GM08714 (cell line): ENCODE measurements around the gene LRRC10B.

ENCODE experiments used
- H3K4me3 ChIP-seq: fragments of 200-500 bp; sonication (Bioruptor generic); 2 replicates; pipeline ENCODE4 v1.5.1; 2014; ENCODE audit warnings: mild to moderate bottlenecking, low read length, inconsistent platforms
- ZNF274 ChIP-seq: IDR thresholded peaks from 2 replicates; pipeline ENCODE4 v1.6.1; 2012; ENCODE audit warnings: mild to moderate bottlenecking, low read depth, low read length

The LRRC10B gene

DNA sequence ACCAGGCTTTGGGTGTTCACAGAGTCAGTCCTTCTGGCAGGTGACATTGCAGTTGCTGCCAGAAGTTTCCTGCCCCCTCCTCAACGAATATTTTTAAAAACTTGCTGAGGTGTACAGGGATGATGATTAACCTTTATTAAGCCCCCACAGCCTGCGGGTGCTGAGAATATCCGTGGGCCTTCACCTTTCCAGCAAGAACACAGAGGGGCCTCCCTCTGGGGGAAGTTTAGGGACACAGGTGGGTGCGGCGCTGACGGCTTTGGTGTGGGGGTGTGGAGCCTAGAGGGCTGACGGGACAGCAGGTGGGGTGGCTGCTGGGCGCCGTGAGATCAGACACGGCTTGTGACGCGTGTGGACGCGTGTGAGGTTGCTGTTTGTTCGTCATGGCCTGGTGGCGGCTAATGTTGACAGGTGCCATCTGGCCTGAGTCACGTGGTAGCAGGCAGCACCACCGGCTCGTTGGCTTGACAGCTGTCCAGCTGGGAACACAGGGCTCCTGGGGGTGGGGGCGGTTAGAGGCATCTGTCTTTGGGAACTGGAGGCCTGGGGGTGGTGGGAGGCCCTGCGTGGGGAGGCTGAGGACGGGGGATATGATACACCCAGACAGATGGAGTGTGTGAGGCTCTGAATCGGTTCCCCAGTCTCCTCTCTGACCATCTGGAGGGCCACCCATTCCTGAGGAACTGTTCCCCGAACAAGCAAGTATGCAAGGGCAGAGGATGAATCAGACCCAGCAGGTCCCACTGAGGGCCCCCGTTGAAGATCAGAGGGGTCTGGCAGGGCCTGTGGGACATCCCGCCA, 12.5 kb upstream of the LRRC10B start:
- H3K4me3 ChIP-seq: no peak overlapping the region
- no peak for TF ChIP-seq ZNF274

DNA sequence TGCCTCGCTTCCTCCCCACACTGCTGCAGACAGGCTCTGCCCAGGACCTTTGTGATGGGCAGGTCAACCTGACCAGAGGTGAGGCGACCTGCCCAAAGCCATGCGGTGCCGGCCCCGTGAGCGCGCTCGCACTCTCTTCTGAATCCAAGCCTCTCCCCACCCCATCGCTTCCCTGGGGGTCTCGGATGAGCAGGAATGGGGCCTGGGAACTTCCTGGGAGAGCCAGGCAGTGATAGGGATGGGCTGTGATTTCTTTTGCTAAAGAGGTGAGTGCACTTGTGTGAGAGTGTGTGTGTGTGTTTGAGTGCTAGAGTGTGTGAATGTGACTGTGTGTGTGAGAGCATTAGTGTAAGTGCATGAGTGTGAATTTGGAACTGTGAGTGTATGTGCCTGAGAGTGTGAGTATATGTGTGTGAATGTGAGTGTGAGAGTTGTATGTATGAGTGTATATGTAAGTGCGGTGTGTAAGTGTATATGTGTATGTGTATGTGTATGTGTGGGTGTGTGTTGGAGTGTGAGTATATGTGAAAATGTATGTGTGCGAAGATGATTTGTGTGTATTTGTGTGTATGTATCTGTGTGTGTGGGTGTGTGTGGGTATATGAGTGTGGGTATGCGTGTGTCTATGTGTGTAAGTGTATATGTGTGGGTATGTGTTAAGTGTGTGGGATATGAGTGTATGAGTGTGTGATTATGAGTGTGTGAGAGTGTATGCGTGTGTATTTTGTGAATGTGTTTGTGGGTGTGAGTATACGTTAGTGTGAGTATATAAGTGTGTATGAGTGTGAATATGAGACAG, 11.7 kb upstream of the LRRC10B start:
- TF ChIP-seq ZNF274: no peak
- no peak overlapping the region for H3K4me3 ChIP-seq

DNA sequence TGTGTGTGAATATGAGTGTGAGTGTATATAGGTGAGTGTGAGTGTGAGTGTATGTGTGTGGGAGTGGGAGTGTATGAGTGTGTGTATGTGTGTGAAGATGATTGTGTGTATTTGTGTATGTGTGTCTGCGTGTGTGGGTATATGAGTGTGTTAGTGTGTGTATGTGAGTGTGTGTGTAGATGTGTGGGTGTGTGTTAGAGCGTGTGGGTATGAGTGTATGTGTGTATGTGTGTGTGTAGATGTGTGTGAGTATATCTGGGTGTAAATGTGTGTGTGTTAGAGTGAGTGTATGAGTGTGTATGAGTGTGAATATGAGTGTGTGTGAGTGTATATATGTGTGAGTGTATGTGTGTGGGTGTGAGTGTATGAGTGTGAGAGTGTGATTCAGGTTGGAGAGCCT, 11.1 kb upstream of the LRRC10B start:
- H3K4me3 ChIP-seq: no peak overlapping the region
- no peak for TF ChIP-seq ZNF274

DNA sequence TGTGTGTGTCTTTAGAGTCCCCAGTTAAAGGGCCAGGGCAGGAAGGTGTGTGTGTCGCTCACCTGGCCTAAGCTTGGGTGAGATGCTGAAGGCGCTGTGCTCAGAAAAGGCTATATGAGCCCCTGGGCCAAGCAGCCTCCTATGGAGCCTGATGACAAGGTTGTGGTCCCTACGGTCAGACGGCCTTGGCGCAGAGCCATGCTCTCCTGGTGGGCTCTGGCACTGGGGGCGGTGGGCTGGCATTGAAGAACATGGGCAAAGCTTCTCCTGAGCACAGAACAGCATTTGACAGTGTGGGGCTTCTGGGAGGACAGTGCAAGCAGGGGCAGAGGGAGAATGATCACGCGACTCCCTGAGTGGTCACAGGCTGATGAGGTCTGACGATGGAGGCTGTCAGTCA, 10.7 kb upstream of the LRRC10B start:
- TF ChIP-seq ZNF274: no peak

DNA sequence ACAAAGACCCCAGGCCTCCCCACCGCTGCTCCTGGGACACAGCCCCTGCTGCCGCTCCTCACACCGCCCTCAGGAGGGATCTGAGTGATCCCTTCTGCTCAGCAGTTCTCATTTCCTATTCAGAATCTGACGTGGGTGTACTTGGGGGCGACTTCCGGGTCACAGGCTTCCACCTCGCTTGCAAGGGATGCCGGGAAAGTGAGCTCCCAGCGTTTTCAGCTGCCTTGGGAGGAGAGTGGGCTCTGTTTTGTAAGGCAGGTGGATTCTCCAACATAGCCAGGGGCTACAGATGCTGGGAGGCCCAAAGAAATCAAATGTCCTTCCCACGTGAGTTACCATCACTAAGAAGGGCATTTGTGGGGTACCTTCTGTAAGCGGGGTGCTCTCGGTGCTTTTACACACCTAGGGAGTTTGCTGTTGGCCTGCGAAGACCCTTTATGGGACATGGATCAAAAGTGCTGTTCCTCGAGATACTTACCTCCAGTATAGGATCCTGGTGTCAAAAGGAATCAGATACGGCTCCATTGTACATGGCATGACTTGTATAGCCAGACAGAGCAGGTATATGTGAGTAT, 9.7 kb upstream of the LRRC10B start:
- H3K4me3 ChIP-seq: no peak overlapping the region
- no peak for TF ChIP-seq ZNF274

More for the DNA sequence above, 10.7 kb upstream of the LRRC10B start:
- H3K4me3 ChIP-seq: no peak overlapping the region

DNA sequence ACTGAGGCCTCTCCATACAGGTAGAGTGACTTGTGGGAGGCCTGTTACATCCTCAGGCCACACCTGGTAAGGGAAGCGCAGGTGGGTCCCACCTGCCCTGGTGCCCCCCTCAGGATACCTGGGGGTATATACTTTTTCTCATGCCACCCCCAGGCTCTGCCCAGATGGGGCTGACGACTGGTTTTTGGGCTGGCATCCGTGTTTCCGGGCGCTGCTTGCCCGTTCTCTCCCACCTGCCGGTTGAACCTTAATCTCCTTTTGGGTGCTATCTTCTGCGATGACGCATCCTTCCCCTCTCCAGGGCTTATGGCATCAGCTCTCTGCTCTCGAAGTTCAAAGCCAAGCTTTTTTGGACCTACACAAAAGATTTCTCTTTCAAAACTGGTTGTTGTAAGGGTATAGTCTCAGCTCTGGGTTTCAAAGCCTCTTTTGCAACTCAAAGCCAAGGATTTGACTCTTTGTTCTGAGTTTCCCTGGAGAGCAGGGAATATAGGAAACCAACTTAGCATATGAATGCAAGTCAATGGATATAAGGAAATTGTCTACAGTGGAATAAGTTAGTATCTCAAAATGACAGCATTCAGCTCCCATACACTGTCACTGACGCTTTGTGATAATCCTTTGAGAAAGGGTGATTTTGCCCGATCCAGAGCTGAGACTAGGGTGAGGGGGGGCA, 8.6 kb upstream of the LRRC10B start:
- H3K4me3 ChIP-seq: no peak overlapping the region
- no peak for TF ChIP-seq ZNF274

DNA sequence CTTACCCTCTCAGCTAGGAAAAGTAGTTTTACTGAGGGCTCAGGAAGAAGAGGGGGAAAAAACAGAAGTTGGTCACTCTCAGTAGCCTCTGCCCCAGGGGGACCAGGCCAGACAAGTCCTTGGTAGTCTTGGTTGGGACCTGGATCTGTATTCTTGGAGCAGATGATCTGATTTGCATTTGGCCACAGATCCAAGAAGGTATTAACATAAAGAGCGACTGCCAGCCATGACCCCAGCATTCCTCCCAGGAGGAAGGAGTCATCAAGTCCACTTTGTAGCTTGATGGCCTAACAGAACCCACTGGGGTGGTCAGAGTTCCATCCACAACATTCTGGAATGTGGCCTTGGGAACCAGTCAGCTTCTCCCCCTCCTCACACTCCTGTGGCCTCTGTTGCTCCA, 6.0 kb upstream of the LRRC10B start:
- TF ChIP-seq ZNF274: no peak
- H3K4me3 ChIP-seq: no peak overlapping the region

DNA sequence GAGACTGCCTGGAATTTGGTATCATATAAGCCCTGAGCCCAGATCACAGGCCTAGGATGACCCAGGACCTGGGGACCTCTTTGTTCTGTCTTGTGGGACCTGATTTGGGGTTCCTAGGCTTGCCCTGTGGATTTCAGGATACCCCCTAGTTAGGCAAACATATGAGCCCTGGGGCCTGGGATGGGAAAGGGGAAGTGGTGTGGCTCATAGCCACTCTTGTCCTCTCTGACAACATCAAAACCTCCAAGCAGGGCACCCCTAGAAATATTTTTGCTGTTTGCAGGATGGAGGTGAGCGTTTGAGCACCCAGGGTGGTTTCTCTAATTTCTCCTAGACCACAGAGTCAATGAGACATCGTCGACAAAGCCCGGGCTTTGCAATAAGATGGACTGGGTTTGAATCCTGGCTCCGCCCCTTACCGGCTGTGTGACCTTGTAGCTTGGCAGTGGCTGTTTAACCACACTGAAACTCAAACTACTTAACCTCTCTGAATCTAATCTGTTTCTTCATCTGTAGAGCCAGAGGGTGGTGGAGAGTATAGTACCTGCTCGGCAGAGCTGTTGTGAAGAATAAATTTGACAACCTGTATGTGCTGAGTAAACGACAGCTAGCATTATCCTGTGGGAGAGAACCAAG, 5.3 kb upstream of the LRRC10B start:
- no peak overlapping the region for H3K4me3 ChIP-seq
- TF ChIP-seq ZNF274: no peak

DNA sequence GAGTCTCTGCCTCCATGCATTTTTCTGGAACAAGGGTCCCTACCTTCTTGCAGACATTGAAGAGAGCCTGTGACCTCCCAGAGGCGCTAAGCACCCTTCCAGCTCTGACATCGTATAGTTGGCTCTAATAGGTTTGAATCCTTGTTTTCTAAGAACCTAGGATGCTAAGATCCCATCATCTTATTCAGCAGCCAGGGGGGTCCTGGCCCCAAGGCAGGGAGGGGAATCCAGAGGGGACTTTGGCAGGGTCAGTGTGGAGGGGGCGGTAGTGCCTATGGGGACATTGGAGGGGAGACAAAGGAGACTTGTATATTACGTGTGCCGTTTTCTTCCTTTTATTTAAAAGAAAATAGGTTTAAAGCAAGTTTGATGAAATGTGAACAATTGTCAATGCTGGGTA, 3.4 kb upstream of the LRRC10B start:
- H3K4me3 ChIP-seq: no peak overlapping the region

DNA sequence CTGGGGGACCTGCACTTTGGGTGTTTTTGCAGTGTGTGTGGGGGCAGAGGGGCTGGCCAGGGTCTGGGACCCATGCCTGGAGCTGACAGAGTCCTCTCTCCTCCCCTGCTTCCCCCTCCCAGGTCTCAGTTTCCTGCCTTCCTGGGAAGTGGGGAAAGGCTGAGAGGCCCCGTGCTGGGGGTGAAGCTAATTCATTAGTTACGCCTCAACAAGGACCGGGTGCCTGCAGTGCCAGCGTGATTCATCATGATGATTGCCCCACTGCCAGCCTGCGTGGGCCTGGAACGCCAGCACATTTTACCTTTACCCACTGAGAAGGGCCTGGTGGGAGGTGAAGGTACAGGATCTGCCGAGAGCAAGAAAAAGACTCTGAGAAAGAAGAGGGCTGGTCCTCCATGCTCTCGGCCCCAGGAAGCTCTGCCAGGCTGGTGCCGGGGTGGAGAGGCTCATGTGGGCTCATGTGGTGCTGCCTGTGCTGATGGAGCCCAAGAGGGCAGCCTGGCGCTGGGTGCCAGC, 2.9 kb upstream of the LRRC10B start:
- no peak overlapping the region for H3K4me3 ChIP-seq
- TF ChIP-seq ZNF274: no peak

More for the DNA sequence above, 3.4 kb upstream of the LRRC10B start:
- TF ChIP-seq ZNF274: no peak

DNA sequence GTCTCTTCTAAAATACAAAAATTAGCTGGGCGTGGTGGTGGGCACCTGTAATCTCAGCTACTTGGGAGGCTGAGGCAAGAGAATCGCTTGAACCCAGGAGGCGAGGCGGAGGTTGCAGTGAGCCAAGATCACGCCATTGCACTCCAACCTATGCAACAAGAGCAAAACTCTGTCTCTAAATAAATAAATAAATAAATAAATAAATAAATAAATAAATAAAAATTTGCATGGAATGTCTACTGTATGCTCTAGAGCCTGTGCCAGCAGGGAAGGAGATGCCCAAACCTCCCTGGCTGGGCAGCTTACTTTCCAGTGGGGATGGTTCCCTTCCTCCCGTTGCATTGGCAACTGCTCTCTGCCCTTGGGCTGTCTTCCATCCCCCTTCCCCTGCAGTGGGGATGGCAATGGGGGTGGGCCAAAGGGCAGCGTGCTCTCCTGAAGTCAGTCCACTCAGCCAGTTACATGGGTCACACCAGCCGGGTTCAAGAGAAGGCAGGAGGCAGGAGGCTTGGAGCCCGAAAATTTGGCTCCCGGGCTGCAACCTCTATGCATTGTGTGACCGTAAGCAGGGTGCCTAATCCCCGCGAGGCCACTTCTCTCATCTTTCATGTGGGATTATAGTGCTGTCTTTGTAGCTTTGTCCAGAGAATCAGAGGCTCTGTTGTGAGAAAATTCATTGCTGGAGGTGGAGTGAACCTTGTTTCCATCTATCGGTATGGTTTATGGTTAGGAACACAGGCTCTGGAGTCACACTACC, 1.4 kb upstream of the LRRC10B start:
- H3K4me3 ChIP-seq: no peak overlapping the region
- TF ChIP-seq ZNF274: no peak

DNA sequence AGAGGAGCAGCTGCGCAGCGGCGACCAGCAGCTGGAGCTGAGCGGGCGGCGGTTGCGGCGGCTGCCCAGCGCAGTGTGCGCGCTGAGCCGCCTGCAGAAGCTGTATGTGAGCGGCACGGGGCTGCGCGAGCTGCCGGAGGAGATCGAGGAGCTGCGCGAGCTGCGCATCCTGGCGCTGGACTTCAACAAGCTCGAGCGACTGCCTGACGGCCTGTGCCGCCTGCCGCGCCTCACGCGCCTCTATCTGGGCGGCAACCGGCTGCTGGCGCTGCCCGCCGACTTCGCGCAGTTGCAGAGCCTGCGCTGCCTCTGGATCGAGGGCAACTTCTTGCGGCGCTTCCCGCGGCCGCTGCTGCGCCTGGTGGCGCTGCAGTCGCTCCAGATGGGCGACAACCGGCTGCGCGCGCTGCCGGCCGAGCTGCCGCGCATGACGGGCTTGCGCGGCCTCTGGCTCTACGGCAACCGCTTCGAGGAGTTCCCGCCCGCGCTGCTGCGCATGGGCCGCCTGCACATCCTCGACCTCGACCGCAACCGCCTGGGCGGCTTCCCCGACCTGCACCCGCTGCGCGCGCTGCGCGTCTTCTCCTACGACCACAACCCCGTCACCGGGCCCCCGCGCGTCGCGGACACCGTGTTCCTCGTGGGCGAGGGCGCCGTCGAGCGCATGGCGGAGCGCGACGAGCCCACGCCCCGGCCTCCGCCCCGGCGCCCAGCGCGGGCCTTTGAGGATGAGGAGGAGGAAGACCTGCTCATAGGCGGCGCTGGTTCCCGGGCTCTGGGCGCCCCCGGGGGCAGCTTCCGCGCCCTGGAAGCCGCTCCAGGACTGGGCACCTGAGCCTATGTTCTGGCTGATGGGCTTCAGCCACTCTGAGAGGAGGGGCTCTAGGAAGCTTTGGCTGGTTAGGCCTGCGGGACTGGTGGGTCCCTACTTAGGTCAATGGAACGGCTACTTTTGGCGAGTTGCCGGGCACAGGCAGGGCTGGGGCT, 787 bp downstream of the LRRC10B start:
- no peak overlapping the region; the same call in 1 of the 2 replicates for H3K4me3 ChIP-seq
- no peak for TF ChIP-seq ZNF274
